ENCODE results near the gene KLHL17. TPM values are rescaled to one million over a fixed set of nuclear protein-coding genes. Genes with fewer than 3 reads are reported as not detected.
A peak's percentile ranks its signal among the peaks of the same experiment; 100 is the strongest.

The KLHL17 gene
- total and polyA plus RNA-seq, 9 of the 15 experiments (the other 6 are each of a cell fraction or from before 2014, with no cell fraction given): 0.14 to 84.8 (median 13.0) TPM

- peak; percentile 90 for TF ChIP-seq THAP12 (CRISPR knock-in tag; IDR thresholded peaks at IDR 0.05)
- TF ChIP-seq NRF1 (conservative IDR thresholded peaks at IDR 0.05 in 1 of 2, IDR thresholded peaks at IDR 0.05 in 1 of 2): no peak
- TF ChIP-seq HBP1 (CRISPR knock-in tag; IDR thresholded peaks at IDR 0.05): no peak
- no peak; the same call in 1 of the 2 replicates for TF ChIP-seq FOXP1 (CRISPR knock-in tag; IDR thresholded peaks at IDR 0.05)
- peak; percentile 82 for TF ChIP-seq EGR1 (conservative IDR thresholded peaks at IDR 0.05)
- TF ChIP-seq KLF1 (tag; IDR thresholded peaks at IDR 0.05): peak; percentile 69; the same call in 1 of the 2 replicates
- no peak for TF ChIP-seq ZNF511 (CRISPR knock-in tag; IDR thresholded peaks at IDR 0.05)
- no peak for TF ChIP-seq BMI1 (IDR thresholded peaks at IDR 0.05; ENCODE audit: low read length)
- no peak for TF ChIP-seq NFRKB (IDR thresholded peaks at IDR 0.05; ENCODE audit: low read depth)
- no peak for TF ChIP-seq POU5F1 (IDR thresholded peaks at IDR 0.05; ENCODE audit: borderline replicate concordance, low read depth, low read length, partially characterized antibody)
- TF ChIP-seq ZFP91 (CRISPR knock-in tag; IDR thresholded peaks at IDR 0.05): no peak
- TF ChIP-seq TAF1 (IDR thresholded peaks at IDR 0.05; ENCODE audit: control insufficient read depth, extremely low read depth, insufficient read depth, low read length, severe bottlenecking): peak; percentile 43
- TF ChIP-seq CBX8 (IDR thresholded peaks at IDR 0.05; ENCODE audit: borderline replicate concordance, extremely low read depth, low read depth, low read length, poor library complexity, severe bottlenecking): no peak
- TF ChIP-seq CTCF (IDR thresholded peaks at IDR 0.05 in 2 of 3, conservative IDR thresholded peaks at IDR 0.05 in 1 of 3; ENCODE audit: insufficient read depth in 2 of 3, low read depth in 1 of 3, low read length in 3 of 3): no peak
- no peak for TF ChIP-seq CCAR2 (IDR thresholded peaks at IDR 0.05; ENCODE audit: low read depth, low read length)
- no peak for TF ChIP-seq ZNF785 (CRISPR knock-in tag; IDR thresholded peaks at IDR 0.05)
- no peak for TF ChIP-seq ZNF696 (CRISPR knock-in tag; conservative IDR thresholded peaks at IDR 0.05)
- TF ChIP-seq HCFC1 (IDR thresholded peaks at IDR 0.05; ENCODE audit: low read depth, low read length): peak; percentile 7; the same call in 1 of the 2 replicates
- no peak for TF ChIP-seq ARID1B (IDR thresholded peaks at IDR 0.05)
- TF ChIP-seq MXI1 (IDR thresholded peaks at IDR 0.05; ENCODE audit: low read depth, low read length): no peak; the same call in 1 of the 2 replicates
Observed at GRCh38 chr1:999725-1000356, 39.5 kb downstream of the KLHL17 start, which contains the start of gene HES4 (continued).
